Upper lobe of right lung (tissue), 1 donor: Measurements from ENCODE around the gene IL5RA. TPM values are rescaled to one million over a fixed set of nuclear protein-coding genes. Genes with fewer than 3 reads are reported as not detected.

Experiments
- ATAC-seq: fragments of 200-7000 bp; cut with Tn5 transposase; one replicate; pipeline ENCODE4 v1.9.1; 2020; ENCODE audit warnings: mild to moderate bottlenecking, moderate library complexity
- DNase-seq: peaks from one replicate; pipeline ENCODE4 v3.0.0-alpha.2; 2020
- H3K27ac ChIP-seq: fragments of 200-600 bp; one replicate; pipeline ENCODE4 v1.8.0; 2022
- H3K27me3 ChIP-seq: fragments of 200-600 bp; one replicate; pipeline ENCODE4 v1.8.0; 2022; ENCODE audit warnings: mild to moderate bottlenecking
- H3K36me3 ChIP-seq: fragments of 200-600 bp; one replicate; pipeline ENCODE4 v1.8.0; 2022
- H3K4me1 ChIP-seq: fragments of 200-600 bp; one replicate; pipeline ENCODE4 v1.8.0; 2022
- H3K4me3 ChIP-seq: fragments of 200-600 bp; one replicate; pipeline ENCODE4 v1.8.0; 2022; ENCODE audit warnings: mild to moderate bottlenecking
- H3K9me3 ChIP-seq: fragments of 200-600 bp; one replicate; pipeline ENCODE4 v1.8.0; 2022
- intact Hi-C: fragments of 100-400 bp; cut with DNase I; formaldehyde crosslinking; loops from one replicate; pipeline ENCODE4 v1.11.0; 2022
- total RNA-seq: library from RNA; stranded (reverse); fragmentation: NEBNext Ultra II Directional; extraction: Animal tissue kit (Norgen Biotek cat#: 25700); gene quantifications from one replicate; pipeline ENCODE4 v1.2.1, GENCODE V29; 2021
- TF ChIP-seq, protein P1 (sequence below): fragments of 200-600 bp; IDR thresholded peaks from one replicate; pipeline ENCODE4 v1.8.0; 2022; ENCODE audit warnings: antibody characterized with exemption
- donor health status: DM: no; HTN: yes; CAD: no; lungs with severe emphysema.

Gene IL5RA
- total RNA-seq, 1 donor from 2014 or later, result 0.69 TPM

DNA sequence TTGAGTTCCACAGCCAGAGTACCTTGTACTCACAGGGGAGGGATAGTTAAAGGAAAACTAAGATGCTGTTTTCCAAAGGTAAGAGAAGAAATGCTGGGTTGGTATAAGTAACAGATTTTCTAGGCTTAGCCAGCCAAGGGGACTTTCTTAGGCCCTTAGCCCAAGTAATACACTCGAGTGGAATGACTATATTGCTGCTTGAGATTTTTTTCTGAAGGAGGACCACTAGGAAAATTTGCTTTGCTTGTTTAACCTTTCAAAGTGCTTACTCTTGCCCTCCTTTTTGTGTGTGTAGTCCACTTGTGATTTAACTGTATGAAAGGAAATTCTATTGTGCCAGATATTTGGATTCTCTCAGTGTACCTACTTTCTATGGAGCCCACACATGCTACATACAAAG lies 50.5 kb downstream of the IL5RA start:
- Histone ChIP-seq H3K4me3 (no peak overlapping the region), H3K27ac (no peak overlapping the region), H3K4me1 (peaks cover 2% of the 10 kb centered on the region), H3K9me3 (no peaks in the 10 kb centered on the region), H3K27me3 (no peaks in the 10 kb centered on the region), H3K36me3 (no peaks in the 10 kb centered on the region)
- DNase-seq, result no peak
- ATAC-seq, result peak; percentile 69
- intact Hi-C loops, result no loop called here
- TF ChIP-seq, protein P1, sequence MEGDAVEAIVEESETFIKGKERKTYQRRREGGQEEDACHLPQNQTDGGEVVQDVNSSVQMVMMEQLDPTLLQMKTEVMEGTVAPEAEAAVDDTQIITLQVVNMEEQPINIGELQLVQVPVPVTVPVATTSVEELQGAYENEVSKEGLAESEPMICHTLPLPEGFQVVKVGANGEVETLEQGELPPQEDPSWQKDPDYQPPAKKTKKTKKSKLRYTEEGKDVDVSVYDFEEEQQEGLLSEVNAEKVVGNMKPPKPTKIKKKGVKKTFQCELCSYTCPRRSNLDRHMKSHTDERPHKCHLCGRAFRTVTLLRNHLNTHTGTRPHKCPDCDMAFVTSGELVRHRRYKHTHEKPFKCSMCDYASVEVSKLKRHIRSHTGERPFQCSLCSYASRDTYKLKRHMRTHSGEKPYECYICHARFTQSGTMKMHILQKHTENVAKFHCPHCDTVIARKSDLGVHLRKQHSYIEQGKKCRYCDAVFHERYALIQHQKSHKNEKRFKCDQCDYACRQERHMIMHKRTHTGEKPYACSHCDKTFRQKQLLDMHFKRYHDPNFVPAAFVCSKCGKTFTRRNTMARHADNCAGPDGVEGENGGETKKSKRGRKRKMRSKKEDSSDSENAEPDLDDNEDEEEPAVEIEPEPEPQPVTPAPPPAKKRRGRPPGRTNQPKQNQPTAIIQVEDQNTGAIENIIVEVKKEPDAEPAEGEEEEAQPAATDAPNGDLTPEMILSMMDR, result no peak

DNA sequence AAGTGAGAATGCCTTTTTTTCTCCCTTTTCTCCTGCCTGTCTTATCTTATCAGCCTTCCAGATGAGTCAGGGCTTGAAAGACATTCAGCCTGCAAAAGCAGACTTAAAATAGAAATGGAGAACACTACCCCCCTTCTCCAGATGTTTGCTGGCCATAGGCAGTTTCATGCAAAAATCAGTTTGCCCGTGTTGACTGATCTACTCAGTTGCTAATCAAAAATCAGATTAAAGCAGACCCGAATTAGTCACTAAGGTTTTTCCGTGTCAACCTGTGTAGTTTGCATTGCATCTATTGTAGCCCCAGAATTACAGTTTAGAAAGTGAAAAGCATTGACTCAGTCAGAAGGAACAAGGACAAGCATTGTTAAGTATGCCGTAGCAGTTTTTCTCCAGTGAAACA lies 56.2 kb downstream of the IL5RA start:
- Histone ChIP-seq H3K4me1 (no peaks in the 10 kb centered on the region), H3K27ac (no peak overlapping the region), H3K36me3 (no peaks in the 10 kb centered on the region), H3K9me3 (no peaks in the 10 kb centered on the region), H3K4me3 (no peak overlapping the region), H3K27me3 (no peaks in the 10 kb centered on the region)
- no peak for ATAC-seq
- intact Hi-C loops, result no loop called here
- TF ChIP-seq, protein P1, result no peak
- no peak for DNase-seq

DNA sequence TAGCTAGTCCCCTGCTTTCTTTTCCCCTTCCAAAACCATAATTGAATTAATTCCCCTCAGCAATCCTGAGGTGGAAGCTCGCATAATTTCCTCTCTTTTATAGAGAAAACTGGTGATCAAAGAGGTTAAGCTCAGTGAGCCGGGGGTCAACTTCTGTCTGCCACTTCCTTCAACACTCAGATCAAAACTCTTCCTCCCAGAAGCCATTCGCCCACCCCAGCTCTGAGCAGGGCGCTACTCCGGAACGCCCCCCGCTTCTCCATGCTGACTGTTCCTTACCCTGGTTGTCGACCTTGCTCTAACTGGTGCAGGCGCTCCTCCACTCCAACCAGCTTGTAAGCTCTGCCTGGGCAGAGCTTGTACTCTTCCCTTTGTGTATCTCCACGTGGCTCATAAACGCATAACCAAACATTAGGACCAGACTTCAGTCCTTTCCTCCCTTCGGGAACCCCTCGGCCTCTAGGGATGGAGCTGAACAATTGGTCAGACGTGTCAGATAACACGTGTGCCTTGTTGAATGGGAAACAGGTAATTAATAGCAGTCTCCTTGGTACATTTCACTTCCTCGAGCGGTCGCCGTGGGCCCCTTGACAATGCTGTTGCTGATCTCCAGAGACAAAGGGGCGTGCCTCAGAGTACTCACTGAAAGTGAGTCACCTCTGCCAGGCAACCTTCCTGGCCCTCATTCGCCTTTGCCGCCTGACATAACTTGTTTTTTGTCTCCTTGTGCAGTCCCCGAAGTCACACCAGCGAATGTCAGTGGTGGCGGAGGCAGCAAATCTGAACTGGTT lies 71.8 kb downstream of the IL5RA start:
- DNase-seq (no peak), ATAC-seq (no peak)
- Histone ChIP-seq H3K27me3 (no peaks in the 10 kb centered on the region), H3K27ac (no peak overlapping the region), H3K4me1 (no peaks in the 10 kb centered on the region), H3K36me3 (no peaks in the 10 kb centered on the region), H3K4me3 (no peak overlapping the region), H3K9me3 (no peaks in the 10 kb centered on the region)
- TF ChIP-seq, protein P1, result no peak
- intact Hi-C loops, result no loop called here

DNA sequence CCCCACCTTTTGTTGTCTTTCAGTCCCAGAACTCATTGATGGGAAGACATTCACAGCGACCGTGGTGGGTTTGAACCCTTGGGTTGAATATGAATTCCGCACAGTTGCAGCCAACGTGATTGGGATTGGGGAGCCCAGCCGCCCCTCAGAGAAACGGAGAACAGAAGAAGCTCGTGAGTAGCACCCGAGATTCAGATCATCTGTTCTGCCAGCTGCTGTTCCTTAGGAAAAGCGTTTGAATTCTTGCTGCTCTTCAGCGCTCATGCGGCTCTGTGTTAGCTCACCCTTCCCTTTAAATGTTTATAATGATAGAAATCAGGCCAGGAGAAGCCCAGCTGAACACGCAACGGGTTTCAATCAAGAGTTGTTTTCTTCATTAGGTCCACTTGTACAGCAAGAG lies 73.0 kb downstream of the IL5RA start:
- Histone ChIP-seq H3K9me3 (no peaks in the 10 kb centered on the region), H3K27me3 (no peaks in the 10 kb centered on the region), H3K27ac (no peak overlapping the region), H3K36me3 (no peaks in the 10 kb centered on the region), H3K4me3 (no peak overlapping the region), H3K4me1 (peaks cover 3% of the 10 kb centered on the region)
- TF ChIP-seq, protein P1, result no peak
- DNase-seq, result no peak
- intact Hi-C loops, result no loop called here
- ATAC-seq, result no peak

DNA sequence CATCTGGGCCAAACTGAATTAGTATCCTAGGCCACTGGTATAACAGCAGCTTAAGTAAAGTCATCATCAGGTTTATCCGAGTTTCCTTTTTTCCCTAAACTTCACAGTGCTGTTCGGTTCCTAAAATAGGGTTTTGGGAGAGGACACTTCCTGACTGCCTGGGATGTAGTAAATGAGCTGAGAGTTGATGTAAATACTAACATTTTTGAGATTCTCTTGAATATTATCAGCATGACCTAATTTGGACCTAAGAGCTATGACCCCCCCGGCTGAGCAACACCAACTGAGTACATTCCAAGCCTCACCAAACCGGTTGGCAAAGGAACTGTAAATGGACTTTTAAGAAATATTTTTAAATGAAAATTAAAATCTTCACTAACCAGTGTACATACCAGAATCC lies 78.8 kb downstream of the IL5RA start:
- no peaks in the 10 kb centered on the region for H3K9me3 ChIP-seq
- TF ChIP-seq, protein P1, result no peak
- no peaks in the 10 kb centered on the region for H3K36me3 ChIP-seq
- peak; percentile 63 for ATAC-seq
- intact Hi-C loops, result no loop called here
- DNase-seq, result no peak
- no peak overlapping the region for H3K4me3 ChIP-seq
- no peaks in the 10 kb centered on the region for H3K27me3 ChIP-seq
- H3K27ac ChIP-seq, result no peak overlapping the region
- H3K4me1 ChIP-seq, result peaks cover 7% of the 10 kb centered on the region
